ENCODE data around the gene TLR7.

- TF ChIP-seq TAF1 (IDR thresholded peaks at IDR 0.05; ENCODE audit: borderline replicate concordance, insufficient read depth, low read length) (no peak), POLR2AphosphoS5 (IDR thresholded peaks at IDR 0.05; ENCODE audit: low read depth, low read length) (no peak), SIN3A (IDR thresholded peaks at IDR 0.05; ENCODE audit: borderline replicate concordance, insufficient read depth, low read length) (no peak)
Measured at GRCh38 chrX:12896935-12897334, 30.1 kb downstream of the TLR7 start.

All from PFSK-1 (cell line).